Gastrocnemius medialis (tissue), 4 donors: ENCODE data around the gene MYOM1. TPM values are rescaled to one million over a fixed set of nuclear protein-coding genes. Genes with fewer than 3 reads are reported as not detected.

Experiments used
- ATAC-seq, 2 donors: fragments of 150-250 bp; one replicate each; pipeline ENCODE4 v1.9.1; 2016
- DNase-seq, 2 donors: peaks; one replicate each; pipeline ENCODE4 v3.0.0-alpha.2; 2019
- H3K27ac ChIP-seq, 4 donors: fragments of 200-600 bp; sonication (generic); 1 replicate in 1 of 4; 2 replicates in 3 of 4; pipeline ENCODE4 v1.5.1; 2016 to 2018; ENCODE audit warnings: mild to moderate bottlenecking in 2 of 4, moderate library complexity in 1 of 4
- H3K27me3 ChIP-seq, 3 donors: fragments of 200-600 bp; sonication (generic) in 2 of 3; 1 replicate in 1 of 3; 2 replicates in 2 of 3; pipeline versions ENCODE4 v1.5.1 to v1.6.0; 2016 to 2019; ENCODE audit warnings: mild to moderate bottlenecking in 1 of 3, moderate library complexity in 1 of 3
- H3K36me3 ChIP-seq, 2 donors: fragments of 200-600 bp; sonication (generic) in 1 of 2; one replicate each; pipeline ENCODE4 v1.5.1; 2017 to 2018
- H3K4me1 ChIP-seq, 2 donors: fragments of 200-600 bp; sonication (generic) in 1 of 2; one replicate each; pipeline ENCODE4 v1.5.1; 2016 to 2017; ENCODE audit warnings: mild to moderate bottlenecking in 2 of 2
- H3K4me3 ChIP-seq, 4 donors: fragments of 200-600 bp; sonication (generic) in 3 of 4; 1 replicate in 1 of 4; 2 replicates in 3 of 4; pipeline ENCODE4 v1.5.1; 2016 to 2019; ENCODE audit warnings: mild to moderate bottlenecking in 2 of 4
- H3K9me3 ChIP-seq, 3 donors: fragments of 200-600 bp; sonication (generic) in 2 of 3; 1 replicate in 1 of 3; 2 replicates in 2 of 3; pipeline ENCODE4 v1.5.1; 2016 to 2019
- POLR2A ChIP-seq, 2 donors: fragments of 450-650 bp; IDR thresholded peaks; one replicate each; pipeline ENCODE4 v1.6.1; 2017; ENCODE audit warnings: antibody characterized with exemption in 2 of 2, mild to moderate bottlenecking in 2 of 2, moderate library complexity in 2 of 2
- in situ Hi-C, 4 donors: fragments of 200-750 bp; cut with MboI; loops; one replicate each; pipeline versions ENCODE4 v1.15.0 to v1.8.0; 2017; ENCODE audit warnings: low sequenced_read_pairs in 4 of 4
- intact Hi-C: fragments of 100-400 bp; cut with DNase I; formaldehyde crosslinking; loops from one replicate; pipeline ENCODE4 v1.15.1; 2023; ENCODE audit warnings: low total_unique reads
- total RNA-seq, 4 donors: library from RNA; depleted of rRNA; stranded (reverse); fragments of >200 nt; gene quantifications; one replicate each; pipeline versions ENCODE4 v1.1.0 to v1.2.3, GENCODE V29; 2016
- TF ChIP-seq, protein P1 (sequence below), 5 experiments: fragments of 450-650 bp in 3 of 5; fragments of 200-600 bp in 2 of 5; sonication (generic) in 2 of 5; IDR thresholded peaks in 4 of 5; conservative IDR thresholded peaks in 1 of 5; 1 replicate in 4 of 5; 2 replicates in 1 of 5; pipeline ENCODE4 v1.5.1; 2016 to 2019; ENCODE audit warnings: antibody characterized with exemption in 5 of 5, mild to moderate bottlenecking in 3 of 5, moderate library complexity in 3 of 5

Gene MYOM1
- total RNA-seq, 4 donors from 2014 or later = 245 to 307 (median 273) TPM

DNA sequence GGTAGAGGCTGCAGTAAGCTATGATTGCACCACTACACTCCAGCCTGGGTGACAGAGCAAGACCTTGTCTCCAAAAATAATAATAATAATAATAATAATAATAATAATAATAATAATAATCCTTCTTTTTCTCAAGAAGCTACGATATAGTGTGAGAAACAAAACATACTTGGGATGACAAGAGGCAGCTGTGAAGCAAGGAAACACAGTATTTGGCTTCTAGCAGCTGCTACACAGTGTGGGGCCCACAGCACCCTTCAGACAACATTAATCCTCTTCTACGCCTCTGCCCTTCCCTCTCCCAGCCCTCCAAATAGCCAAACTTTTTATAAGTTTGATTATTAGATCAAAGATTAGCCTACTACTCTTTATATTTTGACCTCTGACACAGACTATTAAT is 62.2 kb downstream of the MYOM1 start:
- peaks cover 12 to 15% of the 10 kb centered on the region in 2 donors for H3K4me1 ChIP-seq
- H3K27me3 ChIP-seq = no peaks in the 10 kb centered on the region
- H3K36me3 ChIP-seq = peaks cover 0 to 39% of the 10 kb centered on the region in 2 donors
- H3K27ac ChIP-seq = peak overlapping the region in 2 of 4 donors; percentile 52 to 87
- no peaks in the 10 kb centered on the region for H3K9me3 ChIP-seq
- TF ChIP-seq, protein P1, sequence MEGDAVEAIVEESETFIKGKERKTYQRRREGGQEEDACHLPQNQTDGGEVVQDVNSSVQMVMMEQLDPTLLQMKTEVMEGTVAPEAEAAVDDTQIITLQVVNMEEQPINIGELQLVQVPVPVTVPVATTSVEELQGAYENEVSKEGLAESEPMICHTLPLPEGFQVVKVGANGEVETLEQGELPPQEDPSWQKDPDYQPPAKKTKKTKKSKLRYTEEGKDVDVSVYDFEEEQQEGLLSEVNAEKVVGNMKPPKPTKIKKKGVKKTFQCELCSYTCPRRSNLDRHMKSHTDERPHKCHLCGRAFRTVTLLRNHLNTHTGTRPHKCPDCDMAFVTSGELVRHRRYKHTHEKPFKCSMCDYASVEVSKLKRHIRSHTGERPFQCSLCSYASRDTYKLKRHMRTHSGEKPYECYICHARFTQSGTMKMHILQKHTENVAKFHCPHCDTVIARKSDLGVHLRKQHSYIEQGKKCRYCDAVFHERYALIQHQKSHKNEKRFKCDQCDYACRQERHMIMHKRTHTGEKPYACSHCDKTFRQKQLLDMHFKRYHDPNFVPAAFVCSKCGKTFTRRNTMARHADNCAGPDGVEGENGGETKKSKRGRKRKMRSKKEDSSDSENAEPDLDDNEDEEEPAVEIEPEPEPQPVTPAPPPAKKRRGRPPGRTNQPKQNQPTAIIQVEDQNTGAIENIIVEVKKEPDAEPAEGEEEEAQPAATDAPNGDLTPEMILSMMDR (IDR thresholded peaks at IDR 0.05 in 4 of 5, conservative IDR thresholded peaks at IDR 0.05 in 1 of 5) = no peak
- TF ChIP-seq POLR2A (IDR thresholded peaks at IDR 0.05) = no peak
- intact Hi-C loops = no loop called here
- H3K4me3 ChIP-seq = no peak overlapping the region
- in situ Hi-C loops = loop anchor here in 3 of 4 donors (5.0 to 25.0 kb wide), 3 partner anchors 87 to 595 kb away; partner anchors contain the start of genes MYL12A (in 3 of the 3), METTL4 (in 1 of the 3) and NDC80 (in 1 of the 3)
- DNase-seq (no peak), ATAC-seq (no peak)

DNA sequence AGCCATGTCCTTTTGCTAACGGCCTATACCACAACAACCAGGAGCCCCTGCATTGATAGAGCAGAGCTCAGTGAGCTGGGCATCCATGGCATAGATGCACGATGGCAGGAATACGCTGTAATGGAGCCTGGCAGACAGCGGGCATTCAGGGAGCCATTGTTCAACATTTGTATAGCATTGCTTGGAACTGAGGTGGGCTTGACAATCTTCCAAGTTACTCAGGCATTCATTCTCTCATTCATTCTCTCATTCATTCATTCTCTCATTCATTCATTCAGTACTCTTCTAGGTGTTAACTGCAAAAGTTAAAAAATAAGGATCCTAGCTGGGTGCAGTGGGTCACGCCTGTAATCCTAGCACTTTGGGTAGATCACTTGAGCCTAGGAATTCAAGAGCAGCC is 62.7 kb downstream of the MYOM1 start:
- Histone ChIP-seq H3K36me3 (peaks cover 0 to 34% of the 10 kb centered on the region in 2 donors), H3K4me3 (no peak overlapping the region), H3K27ac (peak overlapping the region in 2 of 4 donors; percentile 76 to 87), H3K27me3 (no peaks in the 10 kb centered on the region), H3K9me3 (no peaks in the 10 kb centered on the region), H3K4me1 (peaks cover 12 to 15% of the 10 kb centered on the region in 2 donors)
- ATAC-seq (no peak), DNase-seq (no peak)
- in situ Hi-C loops (loop anchor here in 3 of 4 donors (5.0 to 25.0 kb wide), 3 partner anchors 88 to 595 kb away; partner anchors contain the start of genes MYL12A (in 3 of the 3), METTL4 (in 1 of the 3) and NDC80 (in 1 of the 3)), intact Hi-C loops (no loop called here)
- TF ChIP-seq POLR2A (IDR thresholded peaks at IDR 0.05) = no peak
- TF ChIP-seq, protein P1 (IDR thresholded peaks at IDR 0.05 in 4 of 5, conservative IDR thresholded peaks at IDR 0.05 in 1 of 5) = no peak

DNA sequence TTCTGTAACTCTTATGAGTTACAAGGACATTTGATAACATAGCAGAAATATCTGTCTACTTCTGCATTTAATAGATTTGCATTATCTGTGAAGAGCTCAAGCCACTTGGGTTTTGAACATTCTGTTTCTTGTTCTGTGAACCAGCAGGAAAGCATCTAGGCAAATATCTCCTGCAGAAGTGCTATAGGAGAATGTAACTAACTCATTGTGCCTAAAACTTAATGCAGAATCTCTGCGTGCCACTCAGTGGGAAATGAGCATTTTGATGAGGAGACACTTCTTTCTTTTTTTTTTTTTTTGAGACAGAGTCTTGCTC is 63.5 kb downstream of the MYOM1 start:
- peaks cover 12 to 19% of the 10 kb centered on the region in 2 donors for H3K4me1 ChIP-seq
- intact Hi-C loops = no loop called here
- TF ChIP-seq, protein P1 (IDR thresholded peaks at IDR 0.05 in 4 of 5, conservative IDR thresholded peaks at IDR 0.05 in 1 of 5) = no peak
- no peak for TF ChIP-seq POLR2A (IDR thresholded peaks at IDR 0.05)
- no peaks in the 10 kb centered on the region for H3K9me3 ChIP-seq
- H3K27ac ChIP-seq = peak overlapping the region; percentile 73 to 87 (median 75)
- no peak for DNase-seq
- peaks cover 0 to 26% of the 10 kb centered on the region in 2 donors for H3K36me3 ChIP-seq
- no peak for ATAC-seq
- H3K4me3 ChIP-seq = no peak overlapping the region
- in situ Hi-C loops = loop anchor here in 3 of 4 donors (5.0 to 25.0 kb wide), 3 partner anchors 89 to 594 kb away; partner anchors contain the start of genes MYL12A (in 3 of the 3), METTL4 (in 1 of the 3) and NDC80 (in 1 of the 3)
- H3K27me3 ChIP-seq = no peaks in the 10 kb centered on the region

DNA sequence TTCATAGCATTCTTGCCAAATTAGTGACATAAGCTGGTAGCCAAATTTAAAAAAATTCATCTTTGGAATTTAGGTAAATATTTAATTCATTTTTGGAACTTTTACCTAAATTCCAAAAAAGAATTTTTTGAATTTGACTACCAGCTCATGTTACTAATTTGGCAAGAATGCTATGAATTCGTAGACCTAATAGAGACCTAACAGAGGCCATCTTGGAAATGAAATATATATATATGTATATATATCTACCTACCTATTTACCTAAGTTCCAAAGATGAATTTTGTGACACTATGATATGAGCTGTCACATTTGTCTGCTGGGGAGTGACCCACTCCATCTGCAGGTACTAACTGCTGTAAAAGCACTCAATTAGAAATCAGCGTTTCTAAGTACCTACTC is 65.6 kb downstream of the MYOM1 start:
- in situ Hi-C loops (loop anchor here in 3 of 4 donors (10.0 to 25.0 kb wide), 2 partner anchors 91 to 592 kb away; partner anchors contain the start of genes MYL12A (in 2 of the 3), METTL4 (in 1 of the 3) and NDC80 (in 1 of the 3)), intact Hi-C loops (no loop called here)
- DNase-seq = no peak
- TF ChIP-seq POLR2A (IDR thresholded peaks at IDR 0.05) = no peak
- TF ChIP-seq, protein P1 (IDR thresholded peaks at IDR 0.05 in 4 of 5, conservative IDR thresholded peaks at IDR 0.05 in 1 of 5) = no peak
- Histone ChIP-seq H3K36me3 (peaks cover 0 to 21% of the 10 kb centered on the region in 2 donors), H3K27me3 (no peaks in the 10 kb centered on the region), H3K4me3 (no peak overlapping the region), H3K9me3 (no peaks in the 10 kb centered on the region), H3K4me1 (peaks cover 12 to 21% of the 10 kb centered on the region in 2 donors), H3K27ac (peak overlapping the region; percentile 73 to 87 (median 75))
- no peak for ATAC-seq
